Measurements from ENCODE around the gene IDI1.

GRCh38 chr10:1044146-1044545, 4.8 kb downstream of the IDI1 start:
- no peak for TF ChIP-seq POLR2AphosphoS5 (IDR thresholded peaks at IDR 0.05; ENCODE audit: low read depth, low read length)
- TF ChIP-seq TAF1 (IDR thresholded peaks at IDR 0.05; ENCODE audit: borderline replicate concordance, low read depth, low read length), result no peak
